HuH-7 (cell line): Measurements from ENCODE around the gene PTGES.

ENCODE experiments used
- DNase-seq: peaks from one replicate; pipeline ENCODE4 v3.0.0; 2011; ENCODE audit warnings: low spot score

Gene PTGES

DNA sequence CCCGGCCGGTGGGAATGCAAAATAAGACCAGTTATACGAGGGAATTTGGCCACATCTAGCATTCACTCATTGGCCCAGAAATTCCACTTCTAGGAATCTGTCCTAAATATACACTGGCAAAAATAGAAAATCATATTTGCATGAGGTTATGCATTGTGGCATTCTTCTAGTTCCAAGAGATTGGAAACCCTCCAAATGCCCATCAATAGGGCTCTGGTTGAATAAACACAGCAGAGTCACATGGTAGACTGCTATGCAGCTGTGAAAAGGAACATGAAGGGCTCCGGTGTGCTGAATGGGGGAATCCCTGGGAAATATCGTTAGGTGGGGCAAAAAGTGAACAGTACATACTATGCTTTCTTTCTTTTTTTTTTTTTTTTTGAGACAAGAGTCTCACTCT, 36.8 kb downstream of the PTGES start:
- no peak for DNase-seq

DNA sequence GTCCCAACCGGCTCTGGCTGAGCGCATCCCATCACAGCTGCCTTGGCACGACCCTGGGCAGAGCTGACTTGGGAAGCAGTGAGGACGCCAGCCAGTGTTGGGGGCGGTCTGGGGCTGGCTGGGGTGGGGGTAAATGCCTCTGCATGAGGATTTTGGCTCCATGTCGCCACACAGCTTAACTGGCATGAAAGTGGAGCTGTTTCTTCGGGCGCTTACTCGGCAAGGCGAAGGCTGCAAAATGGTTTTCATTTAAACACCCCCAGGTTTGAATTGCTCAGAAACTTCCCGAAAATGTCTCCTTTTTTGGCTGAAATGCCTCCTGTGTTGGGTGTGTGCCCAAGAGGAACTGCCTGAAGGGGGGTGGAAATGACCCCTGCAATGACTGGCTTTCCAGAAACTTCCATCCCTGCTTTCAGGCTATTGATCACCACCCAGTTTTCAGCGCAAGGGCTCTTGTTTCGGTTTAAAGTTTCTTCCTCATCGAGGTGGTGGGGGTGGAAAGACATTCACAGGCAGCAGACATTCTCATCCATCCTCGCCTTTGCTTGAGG, 38.3 kb downstream of the PTGES start:
- no peak for DNase-seq

DNA sequence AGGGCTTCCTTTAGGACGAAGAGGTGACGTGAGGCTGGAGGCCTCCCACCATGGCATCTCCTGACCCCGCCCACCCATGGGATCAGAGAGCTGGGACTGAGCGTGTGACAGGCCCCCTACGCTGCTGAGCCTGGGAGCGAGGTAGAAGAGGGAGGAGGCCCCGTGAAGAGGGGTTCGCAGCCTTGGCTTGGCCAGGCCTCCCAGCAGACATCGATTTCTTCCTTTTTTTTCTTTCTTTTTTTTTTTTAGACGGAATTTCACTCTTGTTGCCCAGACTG, 39.5 kb downstream of the PTGES start:
- DNase-seq: no peak

DNA sequence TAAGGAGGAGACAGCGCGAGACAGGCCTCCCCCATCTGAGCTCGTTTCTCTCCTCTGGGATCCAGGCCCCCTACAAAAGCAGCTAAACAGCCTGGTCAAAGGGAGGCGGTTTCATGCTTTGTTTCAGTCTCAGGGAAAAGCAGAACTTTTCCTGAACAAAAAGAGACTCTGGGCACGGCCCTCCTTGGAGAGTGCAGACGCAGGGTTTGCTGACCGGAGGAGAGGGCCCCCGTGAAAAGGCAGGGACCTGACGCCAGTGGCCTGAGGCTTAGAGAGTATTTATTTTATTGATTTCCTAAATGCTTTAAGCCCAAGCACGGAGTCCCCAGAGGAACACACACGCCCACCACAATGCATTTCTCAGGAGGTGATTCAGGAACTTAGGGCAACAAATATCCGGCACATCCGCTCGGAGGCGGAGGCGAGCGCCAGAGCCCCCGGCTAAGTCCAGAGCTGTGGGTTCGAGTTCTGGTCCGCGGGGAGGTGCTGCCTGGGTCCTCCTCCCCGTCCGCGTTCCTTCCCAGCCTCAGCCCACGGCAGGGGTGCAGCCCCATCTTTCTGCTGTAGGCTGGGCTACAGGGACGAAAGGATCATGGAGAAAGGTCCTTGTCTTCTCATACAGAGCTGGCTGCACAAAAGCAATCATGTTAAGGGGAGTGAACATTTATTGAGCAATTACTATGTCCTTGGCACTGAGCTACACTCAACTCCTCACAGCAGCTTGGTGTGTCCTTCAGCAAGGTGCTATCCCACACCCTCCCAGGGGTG, 40.0 kb downstream of the PTGES start:
- no peak for DNase-seq

DNA sequence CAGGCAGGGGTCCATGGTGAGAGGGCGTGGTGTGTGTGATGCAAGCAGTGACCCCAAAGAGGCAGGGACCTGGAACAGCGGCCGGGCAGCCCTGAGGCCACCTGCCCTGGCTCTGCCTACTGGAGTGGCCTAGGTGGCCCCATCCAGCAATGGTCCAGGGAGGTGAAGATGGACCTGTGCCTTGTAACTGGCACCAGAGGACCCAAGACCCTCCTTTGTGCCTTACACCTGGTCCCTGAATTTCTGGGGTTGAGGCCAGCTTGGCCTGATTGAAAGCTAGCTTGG, 42.7 kb downstream of the PTGES start:
- no peak for DNase-seq

DNA sequence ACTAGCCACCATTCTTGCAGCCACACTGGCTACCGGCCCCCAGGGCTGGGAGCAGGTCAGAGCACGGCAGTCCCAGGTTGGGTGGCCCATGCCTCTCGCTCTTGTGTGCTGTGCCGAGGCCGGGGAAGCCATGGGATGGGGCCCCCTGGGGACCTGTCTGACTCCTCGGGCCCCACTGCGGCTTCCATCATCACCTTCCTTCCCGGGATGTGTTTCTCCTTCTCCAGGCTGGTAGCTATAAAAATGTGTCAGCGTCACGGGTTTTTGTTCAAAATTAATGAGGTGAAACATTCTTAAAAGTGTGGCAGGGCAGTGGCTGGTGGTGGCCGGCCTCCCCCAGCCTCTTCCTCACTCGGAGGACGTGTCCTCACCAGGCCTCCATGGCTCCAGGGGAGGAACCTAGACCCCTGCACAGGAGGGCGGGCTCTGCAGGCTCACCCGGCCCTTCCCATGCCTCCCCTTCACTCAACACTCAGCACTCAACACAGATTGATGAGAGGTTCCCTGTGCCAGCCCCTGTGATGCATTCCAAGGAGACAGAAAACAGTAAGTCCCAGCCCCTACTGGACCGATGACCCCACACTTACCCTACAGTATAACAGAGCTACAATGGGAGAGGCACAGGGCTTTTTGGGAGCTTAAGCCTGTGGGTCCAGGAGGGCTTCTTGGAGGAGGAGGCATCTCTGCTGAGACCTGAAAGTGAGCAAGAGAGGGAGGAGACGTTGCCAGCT, 43.2 kb downstream of the PTGES start:
- no peak for DNase-seq

DNA sequence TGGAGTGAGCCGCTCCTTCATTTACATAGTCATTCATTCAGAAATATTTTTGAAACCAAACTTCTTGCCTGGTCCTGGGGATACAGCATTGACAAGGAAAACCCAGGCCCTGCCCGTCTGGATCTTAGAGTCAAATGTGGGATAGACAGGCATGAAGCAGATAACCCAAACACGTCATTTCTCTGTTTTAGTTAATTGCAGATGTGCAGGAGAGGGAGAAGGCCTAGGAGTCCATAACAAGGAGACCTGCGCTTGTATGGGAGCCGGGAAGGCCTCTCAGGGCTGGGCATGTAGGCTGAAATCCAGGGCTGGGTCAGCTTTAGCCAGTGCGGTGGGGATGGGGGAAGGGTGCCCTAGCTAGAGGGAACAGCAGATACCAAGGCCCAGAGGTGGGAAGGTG, 44.0 kb downstream of the PTGES start:
- DNase-seq: no peak

DNA sequence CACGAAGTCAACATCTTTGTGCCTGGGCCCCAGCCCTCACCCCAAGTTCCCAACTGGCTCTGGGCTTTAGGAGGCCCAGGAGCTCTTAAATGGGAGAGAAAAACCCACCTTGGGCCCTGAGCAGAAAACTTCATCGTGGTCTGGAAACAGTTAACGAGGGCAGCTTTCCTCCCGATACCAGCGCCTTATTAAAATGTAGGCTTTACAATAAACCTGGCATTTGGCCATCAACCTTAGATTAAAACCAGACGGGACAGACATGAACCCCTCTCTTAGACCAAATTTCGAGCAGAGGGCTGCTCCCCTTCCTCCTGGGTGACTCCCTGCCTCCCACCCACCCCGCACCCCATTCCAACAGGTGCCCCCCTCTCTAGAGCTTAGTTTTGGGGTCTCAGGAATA, 48.0 kb downstream of the PTGES start:
- DNase-seq: no peak

DNA sequence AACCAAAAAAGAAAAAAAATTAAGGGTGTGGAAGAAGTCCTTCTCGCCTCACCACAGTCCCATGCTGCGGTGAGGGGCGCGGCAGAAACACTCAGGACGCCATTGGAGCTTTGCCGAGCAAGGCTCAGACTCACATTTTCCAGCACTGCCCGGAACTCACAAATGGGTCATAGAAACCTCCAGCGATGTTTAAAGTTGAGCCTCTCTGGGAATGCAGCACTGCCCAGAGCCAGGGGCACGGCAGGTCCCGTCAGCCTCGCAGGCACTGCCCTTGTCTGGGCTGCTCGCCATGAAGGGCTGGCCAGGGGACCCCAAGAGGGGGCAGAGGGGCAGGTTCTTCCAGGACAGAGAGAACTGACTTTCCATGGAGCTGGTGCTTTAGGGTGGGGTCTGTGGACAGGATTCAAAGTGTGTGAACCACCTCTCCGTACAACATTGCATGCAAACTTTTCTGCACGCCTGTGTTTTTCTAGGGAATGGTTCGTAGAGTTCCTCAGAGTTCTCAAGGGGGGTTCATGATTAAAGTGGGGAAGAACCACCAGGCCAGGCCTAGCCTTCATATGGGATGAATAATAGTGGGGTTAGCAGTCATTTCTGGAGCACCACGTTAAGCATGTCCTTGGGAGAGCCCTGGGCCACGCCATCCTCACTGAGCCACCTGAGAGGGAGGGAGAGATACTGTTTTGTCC, 49.0 kb downstream of the PTGES start:
- DNase-seq: no peak

DNA sequence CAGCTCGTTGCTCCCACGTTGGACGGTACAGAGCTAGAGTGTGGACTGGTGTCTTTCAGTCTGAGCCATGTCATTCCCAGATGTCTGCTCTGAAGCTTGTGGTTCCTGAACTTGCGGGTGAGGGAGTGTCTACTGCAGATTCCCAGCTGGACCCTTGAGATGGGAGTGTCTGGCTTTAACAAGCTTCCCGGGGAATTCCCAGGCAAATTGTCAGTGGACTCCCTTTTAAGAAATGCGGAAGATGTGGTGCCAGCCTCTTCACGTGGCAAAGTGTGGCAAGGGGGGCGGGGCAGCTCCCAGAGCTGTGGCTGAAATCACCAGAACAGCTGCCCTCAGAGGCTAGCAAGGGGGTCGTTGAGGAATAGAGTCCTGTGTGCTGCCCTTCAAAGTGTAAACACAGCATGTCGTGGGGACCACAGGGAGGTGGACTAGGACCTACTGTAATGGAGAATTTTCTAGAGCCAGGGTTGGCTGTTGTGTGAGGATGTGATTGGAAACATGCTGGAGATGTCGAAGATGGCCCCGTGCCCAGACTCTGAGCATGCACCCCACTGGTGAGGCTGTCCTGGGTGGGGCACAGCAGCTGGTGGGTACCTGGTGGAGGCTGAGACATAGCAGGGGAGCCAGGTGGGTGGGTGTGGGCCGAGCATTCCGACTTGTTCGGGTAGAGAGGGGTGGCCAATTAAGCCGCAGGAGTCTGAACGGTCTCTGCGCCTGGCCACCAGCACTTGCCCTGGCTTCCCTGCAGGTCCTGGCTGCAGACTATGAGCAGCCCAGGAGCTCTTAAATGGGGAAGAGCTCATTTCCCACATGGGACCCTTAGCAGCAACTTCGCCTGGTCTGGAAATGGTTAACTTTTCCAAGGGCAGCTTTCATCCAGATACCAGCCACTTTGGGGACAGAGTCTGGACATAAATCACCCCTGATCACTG, 50.0 kb downstream of the PTGES start:
- DNase-seq: no peak

DNA sequence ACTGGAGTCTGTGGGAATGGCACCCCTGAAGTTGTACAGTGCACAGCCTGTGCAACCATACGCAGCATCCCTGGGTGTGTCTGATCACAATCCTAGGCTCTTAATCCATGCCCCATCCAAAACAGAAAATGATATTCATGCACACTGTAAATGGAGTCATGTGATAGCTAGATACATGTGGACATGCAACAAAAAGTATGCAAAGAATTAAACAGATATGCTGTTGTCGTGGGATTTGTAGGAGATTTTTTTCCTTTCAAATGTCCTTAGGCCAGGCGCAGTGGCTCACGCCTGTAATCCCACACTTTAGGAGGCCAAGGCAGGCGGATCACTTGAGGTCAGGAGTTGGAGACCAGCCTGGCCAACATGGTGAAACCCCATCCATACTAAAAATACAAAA, 51.3 kb downstream of the PTGES start:
- no peak for DNase-seq

DNA sequence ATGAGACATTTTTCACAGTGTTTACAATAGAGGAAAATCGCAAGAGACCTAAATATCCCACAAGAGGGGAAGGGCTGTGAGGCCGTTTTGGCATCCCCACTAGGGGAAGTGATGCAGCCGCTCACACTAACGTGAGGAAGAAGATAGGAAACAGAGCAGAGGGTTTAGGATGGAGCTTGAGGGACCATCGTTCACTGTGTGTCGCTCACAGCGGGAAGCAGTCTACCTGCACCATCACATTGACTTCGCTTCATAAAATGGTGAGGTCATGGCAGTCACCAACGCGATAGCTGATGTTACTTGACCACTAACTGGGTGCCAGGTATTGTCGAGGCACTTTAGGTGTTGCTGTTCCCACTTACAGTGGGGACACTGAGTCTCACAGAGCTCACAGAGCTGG, 51.8 kb downstream of the PTGES start:
- no peak for DNase-seq

DNA sequence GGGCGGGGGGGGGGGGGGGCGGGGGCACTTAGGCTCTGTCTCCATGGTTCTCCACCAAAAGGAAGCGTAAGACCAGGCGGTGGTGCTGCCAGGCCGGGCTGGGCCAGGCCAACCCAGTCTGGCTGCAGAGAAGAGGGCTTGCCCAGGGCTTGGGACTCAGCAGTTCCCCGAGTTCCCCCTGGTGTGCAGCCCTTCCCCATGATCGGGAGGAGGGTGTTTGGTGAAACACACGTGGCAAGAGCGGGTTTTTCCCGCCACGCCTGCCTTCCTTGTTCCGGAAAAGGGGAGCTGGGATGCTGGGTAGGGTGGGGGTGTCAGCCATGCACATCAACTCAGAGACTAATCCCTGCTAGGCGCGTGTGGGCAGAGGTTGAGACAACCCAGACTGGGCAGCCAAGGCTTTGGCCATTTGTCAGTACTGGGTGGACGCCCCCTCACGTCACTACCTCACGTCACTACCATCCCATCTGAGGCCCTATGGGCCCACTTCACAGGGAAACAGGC, 54.5 kb downstream of the PTGES start:
- no peak for DNase-seq

DNA sequence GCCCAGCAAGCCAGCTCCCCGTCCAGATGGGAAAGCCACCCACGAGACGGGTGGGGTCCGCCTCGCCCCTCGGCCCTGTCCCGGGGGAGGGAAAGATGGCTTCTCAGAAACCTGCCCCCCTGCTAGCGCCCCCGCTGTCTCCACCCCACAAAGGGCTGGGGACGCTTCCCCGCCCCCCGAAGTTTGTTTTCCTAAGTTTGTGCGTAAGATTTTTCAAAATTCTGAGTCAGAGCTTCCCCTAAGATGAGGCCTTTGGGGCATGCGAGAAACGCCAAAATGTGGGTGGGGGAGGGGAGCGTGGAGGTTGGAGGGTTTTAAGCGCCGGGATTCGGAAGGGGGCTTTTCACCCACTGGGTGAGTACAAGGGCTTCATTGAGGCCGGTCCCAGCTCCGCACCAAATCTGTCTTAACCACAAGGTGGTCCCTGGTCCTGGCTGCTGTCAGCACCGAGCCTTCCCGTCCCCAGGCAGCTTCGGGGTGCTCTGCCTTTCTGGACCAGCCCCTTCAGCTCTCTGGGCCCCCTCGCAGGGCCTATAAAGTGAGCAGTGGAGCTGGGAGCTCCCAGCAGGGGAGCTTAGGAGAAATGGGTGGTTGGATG, 55.1 kb downstream of the PTGES start:
- no peak for DNase-seq

DNA sequence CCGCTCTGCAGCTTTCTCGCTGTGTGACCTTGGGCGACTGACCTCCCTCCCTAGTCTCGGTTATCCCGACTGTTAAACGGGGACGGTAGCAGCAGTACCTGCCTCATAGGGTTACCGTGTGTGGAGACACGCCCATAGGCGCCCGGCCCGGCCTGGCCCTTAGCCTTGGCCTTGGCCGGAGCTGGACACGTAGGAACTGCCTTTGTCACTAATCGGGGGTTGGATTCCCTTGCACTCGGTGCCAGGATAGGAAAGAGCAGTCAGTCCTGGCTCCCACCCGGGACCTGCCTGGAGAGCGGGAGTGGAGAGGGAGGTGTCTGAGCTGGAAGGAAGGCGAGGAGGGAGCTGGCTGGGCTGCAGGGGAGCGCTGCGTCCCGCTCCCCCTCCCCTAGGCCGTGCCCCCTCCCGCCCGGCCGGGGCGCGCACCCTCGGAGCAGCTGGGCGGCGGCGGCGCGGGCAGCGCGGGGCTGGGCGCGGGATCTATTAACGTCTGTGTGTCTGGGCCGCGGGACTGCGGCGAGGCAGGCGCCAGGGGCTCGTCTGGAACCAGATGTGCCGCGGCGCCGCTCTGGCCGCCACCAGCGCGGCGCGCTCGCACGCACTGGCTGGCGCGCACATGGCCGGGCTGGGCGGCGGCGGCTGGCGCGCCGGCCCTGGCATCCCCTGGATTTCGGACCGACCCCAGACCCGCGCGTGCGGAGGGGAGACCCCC, 55.7 kb downstream of the PTGES start:
- peak; percentile 55 for DNase-seq

DNA sequence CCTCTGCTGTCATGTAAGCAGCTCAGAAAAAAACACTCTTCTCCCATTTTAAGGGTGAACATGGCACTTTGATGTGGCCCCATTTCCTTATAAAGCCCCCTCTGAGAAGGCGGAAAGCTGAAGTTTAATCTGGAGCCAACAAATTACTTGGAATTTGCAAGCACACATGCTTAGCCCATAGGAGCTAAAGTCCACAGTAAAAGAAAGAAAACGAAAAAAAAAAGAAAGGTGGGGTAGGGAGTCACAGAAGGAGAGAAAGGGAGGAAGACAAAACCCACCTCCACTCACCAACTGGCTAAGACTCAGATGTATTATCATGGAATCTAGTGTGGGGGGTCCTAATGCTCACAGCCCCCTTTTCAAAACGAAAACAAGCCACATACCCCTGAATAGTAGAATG, 57.0 kb downstream of the PTGES start:
- DNase-seq: no peak

DNA sequence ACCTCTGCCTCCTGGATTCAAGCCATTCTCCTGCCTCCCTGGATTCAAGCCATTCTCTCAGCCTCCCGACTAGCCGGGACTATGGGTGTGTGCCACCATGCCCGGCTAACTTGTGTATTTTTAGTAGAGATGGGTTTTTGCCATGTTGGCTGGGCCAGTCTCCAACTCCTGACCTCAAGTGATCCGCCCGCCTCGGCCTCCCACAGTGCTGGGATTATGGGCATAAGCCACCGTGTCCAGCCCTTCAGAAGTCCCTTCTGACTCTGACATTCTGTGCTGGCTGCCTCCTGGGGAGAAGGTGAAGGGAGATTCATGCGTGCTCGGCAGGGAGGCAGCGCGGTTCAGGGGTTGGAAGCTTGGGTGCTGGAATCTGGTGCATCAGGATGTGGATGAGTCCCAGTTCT, 58.6 kb downstream of the PTGES start:
- no peak for DNase-seq

DNA sequence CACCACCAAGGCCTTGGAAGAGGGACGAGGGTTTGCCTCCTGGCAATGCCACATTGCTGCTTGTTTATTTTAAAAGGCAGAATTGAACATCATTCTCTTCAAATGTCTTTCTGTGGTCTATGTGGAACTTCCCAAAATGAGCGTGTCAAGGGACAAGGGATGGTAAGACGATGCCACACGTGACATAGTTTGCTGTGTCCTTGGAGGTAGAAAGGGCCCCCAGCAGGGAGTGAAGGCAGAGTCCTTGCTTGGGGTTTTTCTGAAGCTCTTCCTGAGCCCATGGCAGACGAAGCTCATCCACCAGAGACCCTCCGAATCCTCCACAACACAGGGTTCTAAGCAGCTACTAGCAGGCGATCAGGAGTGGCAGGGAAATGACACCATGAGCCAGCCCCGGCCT, 59.1 kb downstream of the PTGES start:
- DNase-seq: no peak

DNA sequence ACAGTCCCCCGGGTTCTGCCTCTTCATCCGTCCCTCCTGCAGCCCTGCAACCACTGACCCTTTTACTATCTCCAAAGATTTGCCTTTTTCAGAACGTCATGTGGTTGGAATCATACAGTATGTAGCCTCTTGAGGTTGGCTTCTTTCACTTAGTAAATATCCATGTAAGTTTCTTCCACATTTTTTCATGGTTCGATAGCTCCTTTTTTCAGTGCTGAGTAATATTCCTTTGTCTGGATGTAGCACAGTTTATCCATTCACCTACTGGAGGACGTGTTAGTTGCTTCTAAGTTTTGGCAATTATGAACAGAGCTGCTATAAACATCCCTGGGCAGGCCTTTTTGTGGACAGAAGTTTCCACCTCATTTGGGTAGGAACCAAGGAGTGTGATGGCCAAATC, 60.3 kb downstream of the PTGES start:
- DNase-seq: no peak
